DMS53 treated with DMSO at 0.1 percent for 48 hours (cell line): ENCODE data around the gene ADIPOR2.

Experiments
- DNase-seq: peaks from one replicate; lab custom pipeline; 2025; ENCODE audit not compliant: unreplicated experiment; lab: John Stamatoyannopoulos, UW

ADIPOR2 gene

GRCh38 chr12:1768615-1769014 is 77.7 kb downstream of the ADIPOR2 start:
- DNase-seq = no peak

GRCh38 chr12:1769809-1770494 is 79.1 kb downstream of the ADIPOR2 start:
- DNase-seq = no peak

GRCh38 chr12:1773937-1774655 is 83.2 kb downstream of the ADIPOR2 start:
- no peak for DNase-seq

GRCh38 chr12:1776170-1776921 is 85.5 kb downstream of the ADIPOR2 start:
- no peak for DNase-seq

- no peak for DNase-seq
These were observed 86.9 kb downstream of the ADIPOR2 start for GRCh38 chr12:1777798-1778197.

GRCh38 chr12:1778911-1779310 is 88.0 kb downstream of the ADIPOR2 start:
- DNase-seq = no peak

- no peak for DNase-seq
These were observed 88.9 kb downstream of the ADIPOR2 start for GRCh38 chr12:1779783-1780182.

GRCh38 chr12:1781772-1782171 is 90.9 kb downstream of the ADIPOR2 start:
- no peak for DNase-seq

GRCh38 chr12:1782215-1782614 is 91.3 kb downstream of the ADIPOR2 start:
- no peak for DNase-seq

- no peak for DNase-seq
These were observed 96.8 kb downstream of the ADIPOR2 start for GRCh38 chr12:1787714-1788113.

- DNase-seq = no peak
These were observed 99.6 kb downstream of the ADIPOR2 start for GRCh38 chr12:1790444-1790843.

GRCh38 chr12:1791104-1791841 is 100.4 kb downstream of the ADIPOR2 start:
- DNase-seq = peak; percentile 91

- DNase-seq = no peak
These were observed 101.5 kb downstream of the ADIPOR2 start for GRCh38 chr12:1792406-1792805.

- no peak for DNase-seq
These were observed 102.7 kb downstream of the ADIPOR2 start for GRCh38 chr12:1793426-1794210.

GRCh38 chr12:1794440-1795090 is 103.7 kb downstream of the ADIPOR2 start:
- DNase-seq = no peak

- DNase-seq = no peak
These were observed 104.4 kb downstream of the ADIPOR2 start for GRCh38 chr12:1795221-1795784.

- DNase-seq = peak; percentile 97
These were observed 105.1 kb downstream of the ADIPOR2 start for GRCh38 chr12:1795785-1796514.

GRCh38 chr12:1796515-1797010 is 105.7 kb downstream of the ADIPOR2 start:
- peak; percentile 40 for DNase-seq
